PC-9 (cell line): Measurements from ENCODE around the gene GYS1. TPM values are rescaled to one million over a fixed set of nuclear protein-coding genes. Genes with fewer than 3 reads are reported as not detected.

ENCODE experiments used
- BruUV-seq: library from RNA; stranded (reverse); fragments of 400-500 nt; replicated peaks from 2 replicates; lab custom pipeline; 2021; lab: Mats Ljungman, UMichigan
- CTCF ChIA-PET: fragments of 300-600 bp; sonication (Branson Sonifier 250); formaldehyde crosslinking; loops from one replicate; lab custom pipeline; 2022; ENCODE audit warnings: antibody characterized with exemption; lab: Charles Lee
- POLR2A ChIA-PET: fragments of 300-600 bp; sonication (Branson Sonifier 250); formaldehyde crosslinking; loops from one replicate; lab custom pipeline; 2022; ENCODE audit warnings: antibody characterized with exemption; ENCODE audit not compliant: unreplicated experiment; lab: Charles Lee
- DNase-seq, 2 experiments: peaks; one replicate each; pipeline versions ENCODE4 v3.0.0 to v3.0.0-alpha.2; 2015 to 2022; ENCODE audit warnings: mixed read lengths in 1 of 2
- H2AFZ ChIP-seq: fragments of 200-600 bp; sonication (generic); 2 replicates; pipeline ENCODE4 v1.8.1; 2017; ENCODE audit warnings: antibody characterized with exemption
- H3F3A ChIP-seq: fragments of 200-600 bp; sonication (generic); 2 replicates; pipeline ENCODE4 v1.8.1; 2017; ENCODE audit warnings: antibody characterized with exemption, mild to moderate bottlenecking, low read depth; ENCODE audit not compliant: insufficient read depth
- H3K27ac ChIP-seq: fragments of 200-600 bp; sonication (generic); 2 replicates; pipeline ENCODE4 v1.6.1; 2016; ENCODE audit warnings: mixed run types
- H3K27me3 ChIP-seq: fragments of 200-600 bp; sonication (generic); 2 replicates; pipeline ENCODE4 v1.6.1; 2016; ENCODE audit warnings: low read depth, mixed run types; ENCODE audit not compliant: insufficient read depth
- H3K36me3 ChIP-seq: fragments of 200-600 bp; sonication (generic); 2 replicates; pipeline ENCODE4 v1.6.1; 2016; ENCODE audit warnings: low read depth, mixed run types
- H3K4me1 ChIP-seq: fragments of 200-600 bp; sonication (generic); replicated peaks from 2 replicates; pipeline ENCODE4 v1.6.1; 2016; ENCODE audit warnings: mixed run types; ENCODE audit not compliant: insufficient read depth
- H3K4me2 ChIP-seq: fragments of 200-600 bp; sonication (generic); 2 replicates; pipeline ENCODE4 v1.6.1; 2017; ENCODE audit warnings: mixed run types
- H3K4me3 ChIP-seq: fragments of 200-600 bp; sonication (generic); 2 replicates; pipeline ENCODE4 v1.6.1; 2016; ENCODE audit warnings: mixed run types
- H3K79me2 ChIP-seq: fragments of 200-600 bp; sonication (generic); 2 replicates; pipeline ENCODE4 v1.6.1; 2017; ENCODE audit warnings: low read depth, mixed run types
- H3K9me2 ChIP-seq: fragments of 200-600 bp; sonication (generic); 2 replicates; pipeline ENCODE4 v1.8.1; 2017; ENCODE audit warnings: mild to moderate bottlenecking; ENCODE audit not compliant: insufficient read depth
- H3K9me3 ChIP-seq: fragments of 200-600 bp; sonication (generic); 2 replicates; pipeline ENCODE4 v1.8.1; 2016; ENCODE audit warnings: low read depth; ENCODE audit not compliant: insufficient read depth
- H4K20me1 ChIP-seq: fragments of 200-600 bp; sonication (generic); 2 replicates; pipeline ENCODE4 v1.8.1; 2017; ENCODE audit not compliant: insufficient read depth
- EZH2 ChIP-seq: fragments of 200-600 bp; sonication (generic); IDR thresholded peaks from 2 replicates; pipeline ENCODE4 v1.8.0; 2017; ENCODE audit warnings: antibody characterized with exemption, low read depth
- intact Hi-C: fragments of 100-400 bp; cut with micrococcal nuclease; formaldehyde crosslinking; loops from one replicate; pipeline ENCODE4 v1.10.0; 2022; ENCODE audit not compliant: unreplicated experiment
- microRNA-seq: library from miRNA; unstranded; fragments of <30 nt; microRNA quantifications from one replicate; pipeline ENCODE4 v1.2.0, GENCODE V29; 2021; ENCODE audit warnings: borderline number of aligned reads, borderline replicate concordance
- total RNA-seq: library from RNA; stranded (reverse); gene quantifications from 2 replicates; pipeline ENCODE4 v1.2.3, GENCODE V29; 2021
- TF ChIP-seq, protein P1 (sequence below): fragments of 200-600 bp; sonication (generic); conservative IDR thresholded peaks from 2 replicates; pipeline ENCODE4 v1.6.1; 2017; ENCODE audit warnings: mixed run types, antibody characterized with exemption, mild to moderate bottlenecking, moderate library complexity

GYS1 gene
- total RNA-seq, 1 experiment from 2014 or later, result 54.2 TPM

DNA sequence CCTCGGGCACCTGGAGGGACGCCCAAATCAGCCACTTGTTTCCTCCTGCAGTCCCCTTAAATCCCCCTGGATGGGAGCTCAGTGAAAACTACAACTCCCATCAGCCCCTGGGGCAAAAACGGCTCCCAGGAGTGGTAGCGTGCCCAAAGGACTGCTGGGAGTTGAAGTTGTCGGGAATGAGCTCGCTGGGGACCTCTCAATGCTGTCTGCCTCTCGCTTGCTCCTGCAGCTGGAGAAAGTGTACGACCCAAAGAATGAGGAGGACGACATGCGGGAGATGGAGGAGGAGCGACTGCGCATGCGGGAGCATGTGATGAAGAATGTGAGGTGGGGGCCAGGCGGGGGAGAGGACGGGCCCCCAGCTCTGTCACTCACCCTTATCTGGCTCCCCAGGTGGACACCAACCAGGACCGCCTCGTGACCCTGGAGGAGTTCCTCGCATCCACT, 74.3 kb downstream of the GYS1 start:
- no peaks in the 10 kb centered on the region for H3K9me3 ChIP-seq
- no peaks in the 10 kb centered on the region for H3K27me3 ChIP-seq
- TF ChIP-seq EZH2, result no peak
- TF ChIP-seq, protein P1, sequence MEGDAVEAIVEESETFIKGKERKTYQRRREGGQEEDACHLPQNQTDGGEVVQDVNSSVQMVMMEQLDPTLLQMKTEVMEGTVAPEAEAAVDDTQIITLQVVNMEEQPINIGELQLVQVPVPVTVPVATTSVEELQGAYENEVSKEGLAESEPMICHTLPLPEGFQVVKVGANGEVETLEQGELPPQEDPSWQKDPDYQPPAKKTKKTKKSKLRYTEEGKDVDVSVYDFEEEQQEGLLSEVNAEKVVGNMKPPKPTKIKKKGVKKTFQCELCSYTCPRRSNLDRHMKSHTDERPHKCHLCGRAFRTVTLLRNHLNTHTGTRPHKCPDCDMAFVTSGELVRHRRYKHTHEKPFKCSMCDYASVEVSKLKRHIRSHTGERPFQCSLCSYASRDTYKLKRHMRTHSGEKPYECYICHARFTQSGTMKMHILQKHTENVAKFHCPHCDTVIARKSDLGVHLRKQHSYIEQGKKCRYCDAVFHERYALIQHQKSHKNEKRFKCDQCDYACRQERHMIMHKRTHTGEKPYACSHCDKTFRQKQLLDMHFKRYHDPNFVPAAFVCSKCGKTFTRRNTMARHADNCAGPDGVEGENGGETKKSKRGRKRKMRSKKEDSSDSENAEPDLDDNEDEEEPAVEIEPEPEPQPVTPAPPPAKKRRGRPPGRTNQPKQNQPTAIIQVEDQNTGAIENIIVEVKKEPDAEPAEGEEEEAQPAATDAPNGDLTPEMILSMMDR, result no peak
- ChIA-PET CTCF (interaction anchor here (0.5 to 0.6 kb wide), 2 partner anchors 19 to 45 kb away, joined by 3 to 4 read pairs; partner anchors contain the start of gene NUCB1), POLR2A (interaction anchor here (0.6 to 0.7 kb wide), 3 partner anchors 45 to 472 kb away, joined by 3 to 4 read pairs (median 3); no protein-coding TSS in a partner anchor)
- no peak overlapping the region for H3K27ac ChIP-seq
- BruUV-seq, result no TSS peak
- H4K20me1 ChIP-seq, result no peaks in the 10 kb centered on the region
- no peaks in the 10 kb centered on the region for H3K79me2 ChIP-seq
- no peaks in the 10 kb centered on the region for H3K9me2 ChIP-seq
- H2AFZ ChIP-seq, result no peak overlapping the region
- H3K36me3 ChIP-seq, result peaks cover 6% of the 10 kb centered on the region; the same call in 1 of the 2 replicates
- no peaks in the 10 kb centered on the region for H3K4me1 ChIP-seq
- peaks cover 3% of the 10 kb centered on the region; the same call in 1 of the 2 replicates for H3F3A ChIP-seq
- intact Hi-C loops, result no loop called here
- no peak overlapping the region for H3K4me2 ChIP-seq
- no peak for DNase-seq
- H3K4me3 ChIP-seq, result no peak overlapping the region

Small RNA genes within 50 kb of the gene (microRNA-seq; reads per million reads assigned to microRNA genes)
- not detected for gene MIR6798

Other genes with a start within 250 kb of the GYS1 start
- 2.2 and 3.0 TPM in 2 replicates for gene IZUMO1, start 246.4 kb downstream of the GYS1 start, total RNA-seq
- 7.9 and 9.6 TPM in 2 replicates for gene FUT1, start 240.7 kb downstream of the GYS1 start, total RNA-seq
- gene FGF21, start 237.8 kb downstream of the GYS1 start, total RNA-seq, result 0.41 and 0.78 TPM in 2 replicates
- gene BCAT2, start 182.3 kb downstream of the GYS1 start, total RNA-seq, result 69.7 and 70.5 TPM in 2 replicates
- gene HSD17B14, start 156.8 kb downstream of the GYS1 start, total RNA-seq, result 20.7 and 33.6 TPM in 2 replicates
- 0.79 and 1.8 TPM in 2 replicates for gene PLEKHA4, start 124.7 kb downstream of the GYS1 start, total RNA-seq
- 49.5 and 53.6 TPM in 2 replicates for gene PPP1R15A, start 120.9 kb downstream of the GYS1 start, total RNA-seq
- not detected in 2 replicates for gene TULP2, start 94.6 kb downstream of the GYS1 start, total RNA-seq
- 185 and 216 TPM in 2 replicates for gene NUCB1, start 93.0 kb downstream of the GYS1 start, total RNA-seq
- 2.0 and 2.4 TPM in 2 replicates for gene DHDH, start 59.6 kb downstream of the GYS1 start, total RNA-seq
- 140 and 198 TPM in 2 replicates for gene BAX, start 38.4 kb downstream of the GYS1 start, total RNA-seq
- 3,402 and 3,822 TPM in 2 replicates for gene FTL, start 28.0 kb downstream of the GYS1 start, total RNA-seq
- gene RUVBL2, start 578 bp upstream of the GYS1 start, total RNA-seq, result 175 and 179 TPM in 2 replicates
- gene LHB, start 23.8 kb upstream of the GYS1 start, total RNA-seq, result 1.6 and 3.5 TPM in 2 replicates
- not detected in 2 replicates for gene CGB3, start 31.0 kb upstream of the GYS1 start, total RNA-seq
- gene CGB2, start 38.6 kb upstream of the GYS1 start, total RNA-seq, result not detected in 2 replicates
- gene CGB1, start 43.6 kb upstream of the GYS1 start, total RNA-seq, result 0.83 TPM in 1 of 2 replicates, not detected in the other
- gene CGB5, start 50.5 kb upstream of the GYS1 start, total RNA-seq, result 1.1 and 1.9 TPM in 2 replicates
- 1.0 and 5.3 TPM in 2 replicates for gene CGB8, start 55.8 kb upstream of the GYS1 start, total RNA-seq
- 4.8 and 6.8 TPM in 2 replicates for gene CGB7, start 64.4 kb upstream of the GYS1 start, total RNA-seq
- 14.0 and 18.6 TPM in 2 replicates for gene NTF4, start 71.5 kb upstream of the GYS1 start, total RNA-seq
- not detected in 2 replicates for gene KCNA7, start 79.4 kb upstream of the GYS1 start, total RNA-seq
- gene SNRNP70, start 92.1 kb upstream of the GYS1 start, total RNA-seq, result 151 and 199 TPM in 2 replicates
- gene LIN7B, start 121.1 kb upstream of the GYS1 start, total RNA-seq, result 6.5 and 7.0 TPM in 2 replicates
- 1.5 and 3.0 TPM in 2 replicates for gene C19orf73, start 125.8 kb upstream of the GYS1 start, total RNA-seq
- gene PPFIA3, start 126.2 kb upstream of the GYS1 start, total RNA-seq, result 8.3 and 10.1 TPM in 2 replicates
- 0.50 TPM in 1 of 2 replicates, not detected in the other for gene HRC, start 162.1 kb upstream of the GYS1 start, total RNA-seq
- 43.8 and 62.3 TPM in 2 replicates for gene TRPM4, start 164.5 kb upstream of the GYS1 start, total RNA-seq